Uterus (tissue), 4 donors: ENCODE data around the gene MPPED1. TPM values are rescaled to one million over a fixed set of nuclear protein-coding genes. Genes with fewer than 3 reads are reported as not detected.

ENCODE experiments used
- DNase-seq, 2 donors: peaks; one replicate each; pipeline ENCODE4 v3.0.0-alpha.2; 2019 to 2020
- H3K27ac ChIP-seq, 2 donors: fragments of 200-600 bp; sonication (generic); 1 replicate in 1 of 2; 2 replicates in 1 of 2; pipeline ENCODE4 v1.5.1; 2016 to 2018
- H3K27me3 ChIP-seq, 2 donors: fragments of 200-600 bp; sonication (generic); one replicate each; pipeline ENCODE4 v1.5.1; 2018 to 2019; ENCODE audit warnings: control low read depth in 1 of 2
- H3K36me3 ChIP-seq, 2 donors: fragments of 200-600 bp; sonication (generic); one replicate each; pipeline ENCODE4 v1.5.1; 2019; ENCODE audit warnings: control low read depth in 1 of 2
- H3K4me1 ChIP-seq, 2 donors: fragments of 200-600 bp; sonication (generic); one replicate each; pipeline ENCODE4 v1.5.1; 2018 to 2019; ENCODE audit warnings: control low read depth in 1 of 2
- H3K4me3 ChIP-seq, 2 donors: fragments of 200-600 bp; sonication (generic); 1 replicate in 1 of 2; 2 replicates in 1 of 2; pipeline ENCODE4 v1.5.1; 2018 to 2019; ENCODE audit warnings: mild to moderate bottlenecking in 1 of 2
- H3K9me3 ChIP-seq, 2 donors: fragments of 200-600 bp; sonication (generic); one replicate each; pipeline ENCODE4 v1.5.1; 2019; ENCODE audit warnings: control low read depth in 1 of 2
- CTCF ChIP-seq, 4 experiments: fragments of 200-600 bp in 2 of 4; fragments of 450-650 bp in 2 of 4; sonication (generic) in 2 of 4; IDR thresholded peaks; one replicate each; pipeline ENCODE4 v1.5.1; 2016 to 2019; ENCODE audit warnings: antibody characterized with exemption in 4 of 4, mild to moderate bottlenecking in 2 of 4, moderate library complexity in 1 of 4
- POLR2A ChIP-seq, 2 donors: fragments of 450-650 bp; IDR thresholded peaks; one replicate each; pipeline ENCODE4 v1.6.1; 2016; ENCODE audit warnings: antibody characterized with exemption in 2 of 2, mild to moderate bottlenecking in 1 of 2, moderate library complexity in 1 of 2
- intact Hi-C: fragments of 100-400 bp; cut with DNase I; formaldehyde crosslinking; loops from one replicate; pipeline ENCODE4 v1.15.1; 2023; ENCODE audit warnings: low total_unique reads
- total RNA-seq, 4 donors: library from RNA; depleted of rRNA in 3 of 4; stranded (reverse); fragments of >200 nt in 3 of 4; gene quantifications; one replicate each; pipeline versions ENCODE4 v1.1.0 to v1.2.4, GENCODE V29; 2014 to 2023
- donor health status: DM: yes; HTN: yes; CAD: no.

The MPPED1 gene
- total RNA-seq, 4 donors from 2014 or later = 0.67 to 8.4 TPM; not detected in 2

GRCh38 chr22:43550672-43551071 lies 138.9 kb downstream of the MPPED1 start:
- H3K36me3 ChIP-seq = no peaks in the 10 kb centered on the region
- no peak for DNase-seq
- TF ChIP-seq CTCF (IDR thresholded peaks at IDR 0.05) = no peak
- no peak for TF ChIP-seq POLR2A (IDR thresholded peaks at IDR 0.05)
- no peak overlapping the region for H3K4me3 ChIP-seq
- no peak overlapping the region for H3K27ac ChIP-seq
- intact Hi-C loops = no loop called here
- no peaks in the 10 kb centered on the region for H3K9me3 ChIP-seq
- no peaks in the 10 kb centered on the region for H3K27me3 ChIP-seq
- no peaks in the 10 kb centered on the region for H3K4me1 ChIP-seq

- Histone ChIP-seq H3K4me1 (no peaks in the 10 kb centered on the region), H3K9me3 (no peaks in the 10 kb centered on the region), H3K4me3 (no peak overlapping the region), H3K36me3 (no peaks in the 10 kb centered on the region), H3K27ac (no peak overlapping the region), H3K27me3 (no peaks in the 10 kb centered on the region)
- TF ChIP-seq CTCF (IDR thresholded peaks at IDR 0.05) (no peak), POLR2A (IDR thresholded peaks at IDR 0.05) (no peak)
- intact Hi-C loops = no loop called here
- no peak for DNase-seq
These were observed 141.8 kb downstream of the MPPED1 start for GRCh38 chr22:43553451-43554258.

- H3K9me3 ChIP-seq = no peaks in the 10 kb centered on the region
- no peaks in the 10 kb centered on the region for H3K4me1 ChIP-seq
- intact Hi-C loops = no loop called here
- no peak overlapping the region for H3K27ac ChIP-seq
- no peak overlapping the region for H3K4me3 ChIP-seq
- H3K36me3 ChIP-seq = no peaks in the 10 kb centered on the region
- H3K27me3 ChIP-seq = no peaks in the 10 kb centered on the region
- TF ChIP-seq POLR2A (IDR thresholded peaks at IDR 0.05) (no peak), CTCF (IDR thresholded peaks at IDR 0.05) (no peak)
- DNase-seq = no peak
These were observed 142.4 kb downstream of the MPPED1 start for GRCh38 chr22:43554259-43554636.

- Histone ChIP-seq H3K27me3 (no peaks in the 10 kb centered on the region), H3K4me1 (no peaks in the 10 kb centered on the region), H3K4me3 (no peak overlapping the region), H3K9me3 (no peaks in the 10 kb centered on the region), H3K27ac (no peak overlapping the region), H3K36me3 (no peaks in the 10 kb centered on the region)
- intact Hi-C loops = no loop called here
- TF ChIP-seq POLR2A (IDR thresholded peaks at IDR 0.05) (no peak), CTCF (IDR thresholded peaks at IDR 0.05) (no peak)
- DNase-seq = no peak
These were observed 143.0 kb downstream of the MPPED1 start for GRCh38 chr22:43554694-43555365.
